Measurements from ENCODE around the gene MSH3.
"Not testable (repeated sequence)": the region's sequence is repeated elsewhere in the genome, so short reads cannot be mapped to it uniquely, and the experiment has no call there.

The MSH3 gene

DNA sequence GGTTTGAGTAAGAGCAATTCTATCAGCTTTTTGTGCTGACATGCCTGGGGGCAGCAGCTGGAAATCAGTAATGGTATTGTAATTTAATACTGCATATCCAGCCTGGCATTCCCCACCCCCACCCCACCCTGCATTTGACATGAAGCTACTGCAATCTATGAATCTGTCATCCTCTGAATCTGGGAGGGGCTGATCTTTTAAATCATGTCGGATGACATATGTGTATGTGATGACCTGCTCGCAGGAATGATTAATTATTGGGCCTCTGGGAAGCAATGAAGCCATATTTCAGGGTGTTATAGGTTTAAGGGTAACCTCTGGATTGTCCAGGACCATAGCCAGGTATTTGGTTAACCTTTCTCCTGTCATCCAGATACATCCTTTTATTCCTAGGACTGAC lies 241.1 kb downstream of the MSH3 start:
- H3K9me3 ChIP-seq (ENCODE audit: low read length): peaks cover under 1% of the 10 kb centered on the region
- H3K4me3 ChIP-seq (ENCODE audit: low read length): no peak overlapping the region
- no peaks in the 10 kb centered on the region for H3K4me1 ChIP-seq (ENCODE audit: insufficient read depth, low read length)
- H2AFZ ChIP-seq (ENCODE audit: low read depth, low read length): no peak overlapping the region
- no peaks in the 10 kb centered on the region for H3K27me3 ChIP-seq (ENCODE audit: insufficient read depth, low read length)
- no peaks in the 10 kb centered on the region for H3K36me3 ChIP-seq (ENCODE audit: insufficient read depth, low read length)

DNA sequence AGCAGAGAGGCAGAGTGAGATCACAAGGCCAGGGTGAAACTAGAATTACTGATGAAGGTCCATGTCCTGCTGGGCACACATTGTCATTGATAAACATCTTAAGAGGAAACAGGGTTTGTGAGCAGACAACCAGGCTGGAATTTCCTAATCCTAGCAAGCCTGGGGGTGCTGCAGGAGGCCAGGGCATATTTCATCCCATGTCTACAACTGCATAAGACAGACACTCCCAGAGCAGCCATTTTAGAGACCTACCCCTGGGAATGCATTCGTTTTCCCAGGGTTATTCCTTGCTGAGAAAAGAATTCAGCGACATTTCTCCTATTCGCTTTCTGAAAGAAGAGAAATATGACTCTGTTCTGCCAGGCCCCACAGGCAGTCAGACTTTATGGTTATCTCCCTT lies 248.2 kb downstream of the MSH3 start:
- not testable (repeated sequence) for H3K36me3 ChIP-seq (ENCODE audit: insufficient read depth, low read length); H2AFZ ChIP-seq (ENCODE audit: low read depth, low read length); H3K27me3 ChIP-seq (ENCODE audit: insufficient read depth, low read length); H3K4me1 ChIP-seq (ENCODE audit: insufficient read depth, low read length); H3K4me3 ChIP-seq (ENCODE audit: low read length); H3K9me3 ChIP-seq (ENCODE audit: low read length)

DNA sequence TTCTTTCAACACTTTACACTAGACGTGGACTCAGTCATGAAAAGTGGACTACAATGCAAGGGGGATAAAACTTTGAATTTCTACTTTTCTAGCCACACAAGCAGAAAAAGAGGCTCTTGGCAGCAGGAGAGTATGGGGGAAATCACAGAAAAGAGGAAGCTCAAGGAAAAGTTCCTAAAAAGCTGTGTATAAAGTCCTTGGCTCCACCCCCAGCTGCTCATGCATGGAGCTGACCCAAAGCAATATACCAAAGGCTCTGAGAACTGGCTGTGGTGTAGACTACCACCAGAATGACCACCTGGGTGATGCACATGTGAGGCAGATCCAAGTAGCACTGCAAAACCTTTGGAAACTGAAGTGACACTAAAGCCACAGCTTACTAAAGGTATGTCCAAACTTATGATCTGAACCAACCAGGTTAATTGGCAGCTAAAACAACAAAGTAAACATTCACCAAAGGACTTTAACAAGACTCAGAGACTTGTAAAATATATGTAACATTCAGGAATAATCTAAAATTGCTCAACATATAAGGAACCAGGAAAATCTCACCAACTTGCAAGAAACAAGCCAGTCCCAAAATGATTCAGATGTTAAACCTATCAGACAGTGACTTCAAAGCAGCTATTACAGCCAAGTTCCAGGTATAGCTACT lies 250.2 kb downstream of the MSH3 start:
- Histone ChIP-seq H3K9me3 (ENCODE audit: low read length) (peaks cover 2% of the 10 kb centered on the region), H2AFZ (ENCODE audit: low read depth, low read length) (no peak overlapping the region), H3K4me1 (ENCODE audit: insufficient read depth, low read length) (no peaks in the 10 kb centered on the region), H3K36me3 (ENCODE audit: insufficient read depth, low read length) (no peaks in the 10 kb centered on the region), H3K4me3 (ENCODE audit: low read length) (no peak overlapping the region), H3K27me3 (ENCODE audit: insufficient read depth, low read length) (no peaks in the 10 kb centered on the region)

DNA sequence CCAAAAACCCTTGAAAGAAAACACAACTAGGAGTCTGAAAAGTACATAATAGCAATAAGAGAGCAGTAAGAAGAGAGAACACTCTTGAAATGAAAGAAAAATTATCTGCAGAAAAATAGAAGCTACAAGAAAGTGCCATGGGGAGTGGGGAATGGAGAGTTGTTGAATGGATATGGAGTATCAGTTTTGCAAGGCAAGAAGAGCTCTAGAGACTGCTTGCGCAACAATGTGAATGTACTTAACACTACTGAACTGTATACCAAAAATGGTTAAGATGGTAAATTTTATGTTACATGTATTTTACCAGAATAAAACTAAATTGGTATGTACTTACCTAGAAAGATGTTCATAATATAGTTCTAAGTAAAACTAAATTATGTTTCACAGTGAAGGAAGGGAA lies 251.0 kb downstream of the MSH3 start:
- Histone ChIP-seq H3K27me3 (ENCODE audit: insufficient read depth, low read length) (no peaks in the 10 kb centered on the region), H3K9me3 (ENCODE audit: low read length) (peaks cover 2% of the 10 kb centered on the region), H3K36me3 (ENCODE audit: insufficient read depth, low read length) (no peaks in the 10 kb centered on the region), H3K4me1 (ENCODE audit: insufficient read depth, low read length) (no peaks in the 10 kb centered on the region), H3K4me3 (ENCODE audit: low read length) (no peak overlapping the region), H2AFZ (ENCODE audit: low read depth, low read length) (no peak overlapping the region)

DNA sequence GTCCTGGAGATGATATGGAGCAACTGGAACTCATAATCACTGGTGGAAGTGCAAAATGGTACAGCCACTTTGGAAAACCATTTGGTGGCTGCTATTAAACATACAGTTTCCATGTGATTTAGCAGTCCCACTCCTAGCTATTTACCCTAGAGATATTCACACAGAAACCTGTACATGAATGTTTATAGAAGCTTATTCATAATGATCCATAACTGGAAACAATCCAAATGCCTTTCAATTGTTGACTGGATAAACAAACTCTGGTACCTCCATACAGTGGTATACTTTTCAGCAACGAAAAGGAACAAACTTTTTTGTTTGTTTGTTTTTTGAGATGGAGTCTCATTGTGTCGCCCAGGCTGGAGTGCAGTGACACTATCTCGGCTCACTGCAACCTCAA lies 258.0 kb downstream of the MSH3 start:
- no peak overlapping the region for H2AFZ ChIP-seq (ENCODE audit: low read depth, low read length)
- H3K4me1 ChIP-seq (ENCODE audit: insufficient read depth, low read length): peaks cover 2% of the 10 kb centered on the region
- no peak overlapping the region for H3K4me3 ChIP-seq (ENCODE audit: low read length)
- H3K9me3 ChIP-seq (ENCODE audit: low read length): peaks cover 2% of the 10 kb centered on the region
- no peaks in the 10 kb centered on the region for H3K36me3 ChIP-seq (ENCODE audit: insufficient read depth, low read length)
- no peaks in the 10 kb centered on the region for H3K27me3 ChIP-seq (ENCODE audit: insufficient read depth, low read length)

DNA sequence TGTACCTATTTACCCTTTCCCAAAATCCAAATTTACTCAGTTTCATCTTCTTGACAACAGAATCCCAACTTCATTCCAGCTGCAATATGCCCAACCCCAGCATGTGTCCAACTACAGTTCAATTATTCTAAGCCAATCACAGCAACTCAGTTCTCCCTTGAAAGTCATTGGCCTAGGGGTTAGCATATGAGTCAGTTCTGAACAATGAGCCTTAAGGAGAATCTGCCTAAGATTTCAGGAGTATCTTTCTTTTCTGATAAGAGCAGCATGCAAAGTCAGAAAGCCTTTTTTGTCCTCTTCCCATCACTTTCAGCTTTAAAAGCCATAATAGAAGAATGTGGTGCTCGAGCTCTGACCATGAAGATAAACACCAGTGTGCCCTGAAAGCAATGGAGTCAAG lies 261.3 kb downstream of the MSH3 start:
- Histone ChIP-seq H3K9me3 (ENCODE audit: low read length) (peaks cover 2% of the 10 kb centered on the region), H3K4me1 (ENCODE audit: insufficient read depth, low read length) (peaks cover 3% of the 10 kb centered on the region), H2AFZ (ENCODE audit: low read depth, low read length) (no peak overlapping the region), H3K4me3 (ENCODE audit: low read length) (no peak overlapping the region), H3K36me3 (ENCODE audit: insufficient read depth, low read length) (no peaks in the 10 kb centered on the region), H3K27me3 (ENCODE audit: insufficient read depth, low read length) (no peaks in the 10 kb centered on the region)

DNA sequence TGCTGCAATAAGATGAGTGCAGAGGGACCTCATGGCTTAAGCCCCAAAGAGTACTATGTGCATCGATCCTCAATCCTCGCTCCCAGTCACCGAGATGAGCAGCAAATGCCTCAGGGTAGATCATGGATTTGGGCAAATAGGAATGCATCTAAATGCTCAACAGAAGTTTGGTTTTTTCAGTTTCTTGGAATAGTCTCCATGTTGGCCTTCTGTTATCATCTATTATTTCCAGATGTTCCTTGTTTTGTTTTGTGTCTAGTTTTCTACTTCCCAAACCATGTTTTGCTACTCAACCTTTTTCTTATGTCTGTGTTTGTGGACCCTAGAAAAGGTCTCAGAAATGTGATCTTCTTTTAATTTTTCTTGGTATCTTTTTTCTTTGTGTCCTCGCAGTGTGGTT lies 262.2 kb downstream of the MSH3 start:
- Histone ChIP-seq H3K4me3 (ENCODE audit: low read length) (no peak overlapping the region), H2AFZ (ENCODE audit: low read depth, low read length) (no peak overlapping the region), H3K27me3 (ENCODE audit: insufficient read depth, low read length) (no peaks in the 10 kb centered on the region), H3K4me1 (ENCODE audit: insufficient read depth, low read length) (peaks cover 3% of the 10 kb centered on the region), H3K9me3 (ENCODE audit: low read length) (peaks cover 2% of the 10 kb centered on the region), H3K36me3 (ENCODE audit: insufficient read depth, low read length) (no peaks in the 10 kb centered on the region)

DNA sequence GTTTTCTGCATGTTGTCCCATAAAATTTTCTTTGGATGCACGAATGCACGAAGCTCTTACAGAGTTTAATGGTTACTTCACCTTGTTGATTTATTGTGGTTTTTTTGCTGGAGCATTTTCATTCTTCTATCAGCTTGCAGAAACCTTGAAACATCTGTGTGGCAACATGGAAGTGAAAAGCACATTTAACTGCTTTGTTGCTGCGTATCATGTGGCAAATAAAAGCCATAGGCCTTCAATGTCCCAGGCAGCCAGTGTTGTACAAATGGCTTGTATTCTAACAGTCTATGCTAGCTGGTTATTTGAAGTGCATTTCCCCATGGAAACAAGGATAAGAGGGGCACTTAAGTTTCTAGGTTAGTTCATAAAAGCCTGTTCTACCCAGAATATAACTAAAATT lies 263.2 kb downstream of the MSH3 start:
- Histone ChIP-seq H2AFZ (ENCODE audit: low read depth, low read length) (no peak overlapping the region), H3K4me3 (ENCODE audit: low read length) (no peak overlapping the region), H3K9me3 (ENCODE audit: low read length) (no peaks in the 10 kb centered on the region), H3K36me3 (ENCODE audit: insufficient read depth, low read length) (no peaks in the 10 kb centered on the region), H3K27me3 (ENCODE audit: insufficient read depth, low read length) (no peaks in the 10 kb centered on the region), H3K4me1 (ENCODE audit: insufficient read depth, low read length) (peaks cover 3% of the 10 kb centered on the region)

DNA sequence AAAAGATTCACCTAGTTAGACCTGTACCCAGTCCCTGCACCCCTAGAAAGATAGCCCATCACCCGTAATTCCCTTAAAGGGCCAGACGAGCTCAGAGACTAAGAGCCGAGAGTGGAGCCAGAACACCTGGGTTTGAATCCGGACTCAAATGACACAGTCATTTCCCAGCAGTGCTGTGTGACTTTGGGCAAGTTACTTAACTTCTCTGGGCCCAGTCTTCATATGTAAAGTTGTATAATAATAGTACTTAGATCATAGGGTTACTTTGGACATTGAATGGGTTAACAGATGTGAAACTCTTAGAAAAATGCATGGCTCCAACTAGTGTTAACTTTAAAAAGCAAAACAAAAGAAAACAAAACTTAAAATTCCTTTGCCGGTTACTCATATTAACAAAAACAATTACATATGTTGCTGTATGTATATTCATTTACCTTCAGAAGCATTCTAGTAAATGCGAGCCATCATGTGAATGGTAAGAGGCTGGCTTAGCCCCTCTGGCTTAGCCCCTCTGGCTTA lies 265.3 kb downstream of the MSH3 start:
- Histone ChIP-seq H3K36me3 (ENCODE audit: insufficient read depth, low read length) (no peaks in the 10 kb centered on the region), H3K27me3 (ENCODE audit: insufficient read depth, low read length) (no peaks in the 10 kb centered on the region), H2AFZ (ENCODE audit: low read depth, low read length) (no peak overlapping the region)

DNA sequence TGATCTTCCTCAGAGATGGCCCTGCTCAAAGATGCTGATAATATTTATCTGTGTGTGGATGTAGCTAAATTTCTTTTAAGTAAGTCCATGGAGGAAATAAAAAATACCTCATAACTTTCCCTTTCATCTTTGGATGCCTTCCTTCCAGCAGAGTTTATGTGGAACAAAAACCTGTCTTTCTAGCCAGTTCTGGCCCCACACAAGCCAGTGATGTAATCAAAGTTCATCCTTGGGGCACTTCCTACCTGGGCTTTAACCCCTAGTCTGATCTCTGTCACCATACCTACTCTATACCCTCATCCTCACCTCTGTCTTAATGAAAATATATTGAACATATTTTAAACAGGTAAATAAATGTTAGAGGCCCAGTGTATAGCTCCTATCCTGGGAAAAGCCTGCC lies 265.9 kb downstream of the MSH3 start:
- H3K27me3 ChIP-seq (ENCODE audit: insufficient read depth, low read length): no peaks in the 10 kb centered on the region
- H3K4me3 ChIP-seq (ENCODE audit: low read length): no peak overlapping the region
- H3K9me3 ChIP-seq (ENCODE audit: low read length): no peaks in the 10 kb centered on the region
- H3K36me3 ChIP-seq (ENCODE audit: insufficient read depth, low read length): no peaks in the 10 kb centered on the region
- peaks cover 3% of the 10 kb centered on the region for H3K4me1 ChIP-seq (ENCODE audit: insufficient read depth, low read length)
- H2AFZ ChIP-seq (ENCODE audit: low read depth, low read length): no peak overlapping the region

More for the DNA sequence above, 265.3 kb downstream of the MSH3 start:
- Histone ChIP-seq H3K9me3 (ENCODE audit: low read length) (no peaks in the 10 kb centered on the region), H3K4me3 (ENCODE audit: low read length) (no peak overlapping the region), H3K4me1 (ENCODE audit: insufficient read depth, low read length) (peaks cover 3% of the 10 kb centered on the region)

DNA sequence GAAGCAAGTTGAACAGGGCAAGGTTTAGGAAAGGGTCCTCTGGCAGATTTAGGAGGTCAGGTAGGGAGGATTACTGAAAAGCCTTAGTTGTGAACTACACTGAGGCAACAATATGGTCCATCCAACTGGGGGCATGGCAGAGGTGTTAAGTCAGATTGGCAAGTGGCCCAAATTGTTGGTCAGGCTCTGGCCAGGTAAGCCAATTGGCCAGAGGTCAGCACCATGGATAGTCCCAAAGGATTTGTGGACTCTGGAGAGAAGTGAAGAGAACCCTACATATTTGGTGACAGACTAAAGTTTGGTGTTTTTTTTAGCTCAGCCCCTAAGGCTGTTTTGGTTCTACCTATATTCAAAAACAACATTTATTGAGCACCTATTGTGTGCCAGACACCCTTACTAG lies 266.6 kb downstream of the MSH3 start:
- Histone ChIP-seq H2AFZ (ENCODE audit: low read depth, low read length) (no peak overlapping the region), H3K4me3 (ENCODE audit: low read length) (no peak overlapping the region), H3K4me1 (ENCODE audit: insufficient read depth, low read length) (peaks cover 7% of the 10 kb centered on the region), H3K36me3 (ENCODE audit: insufficient read depth, low read length) (no peaks in the 10 kb centered on the region), H3K9me3 (ENCODE audit: low read length) (no peaks in the 10 kb centered on the region), H3K27me3 (ENCODE audit: insufficient read depth, low read length) (no peaks in the 10 kb centered on the region)

DNA sequence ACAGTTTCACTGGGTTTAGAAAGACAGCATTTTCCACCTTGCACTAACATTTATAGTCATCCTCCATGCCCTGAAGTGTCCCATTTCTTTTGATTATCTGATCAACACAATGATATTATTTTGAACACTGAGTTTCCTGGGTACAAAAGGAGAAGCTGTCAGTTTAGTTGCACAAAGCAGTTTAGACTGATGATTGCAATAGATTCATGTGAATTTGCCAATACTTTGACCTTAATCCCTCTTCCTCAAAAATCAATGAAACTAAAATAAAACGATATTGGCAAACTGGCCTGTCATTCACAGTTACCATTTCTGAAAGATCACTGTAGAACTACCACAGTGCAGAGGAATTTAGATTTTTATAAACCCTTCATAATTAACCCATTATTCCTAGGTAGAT lies 271.5 kb downstream of the MSH3 start:
- Histone ChIP-seq H3K36me3 (ENCODE audit: insufficient read depth, low read length) (no peaks in the 10 kb centered on the region), H3K27me3 (ENCODE audit: insufficient read depth, low read length) (no peaks in the 10 kb centered on the region), H2AFZ (ENCODE audit: low read depth, low read length) (no peak overlapping the region), H3K4me3 (ENCODE audit: low read length) (no peak overlapping the region), H3K9me3 (ENCODE audit: low read length) (no peaks in the 10 kb centered on the region), H3K4me1 (ENCODE audit: insufficient read depth, low read length) (peaks cover 10% of the 10 kb centered on the region)
